Measurements from ENCODE around the gene DOCK2. TPM values are rescaled to one million over a fixed set of nuclear protein-coding genes. Genes with fewer than 3 reads are reported as not detected.

DOCK2 gene
- total and polyA plus RNA-seq, 2 donors (not counting 3 experiments of a cell fraction or from before 2014, with no cell fraction given) = 0.62 to 4.8 TPM

DNA sequence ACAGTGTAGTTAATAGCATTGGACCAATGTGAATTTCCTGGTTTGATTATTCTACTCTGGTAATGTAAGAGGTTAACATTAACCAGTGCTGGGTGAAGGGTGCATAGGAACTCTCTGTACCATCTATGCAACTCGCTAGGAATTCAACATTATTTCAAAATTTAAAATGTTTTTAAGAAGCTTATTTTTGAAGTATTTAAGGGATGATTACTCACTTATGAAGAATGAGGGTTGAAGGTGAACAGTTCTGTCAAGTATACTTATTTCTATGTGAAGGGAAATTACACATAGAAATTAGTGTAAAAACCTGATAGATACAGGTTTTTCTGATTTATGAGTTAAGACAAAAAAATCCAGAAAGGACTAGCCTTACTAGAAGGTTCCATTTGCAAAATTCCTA, 177.4 kb downstream of the DOCK2 start:
- Histone ChIP-seq H3K9ac (replicated peaks; ENCODE audit: extremely low read depth, insufficient read depth, low read length) (no peak overlapping the region), H3K9me1 (replicated peaks; ENCODE audit: control insufficient read depth, extremely low read depth, insufficient read depth, low read length) (no peaks in the 10 kb centered on the region), H2AFZ (ENCODE audit: low read depth, low read length) (no peak overlapping the region), H3K9me3 (replicated peaks; ENCODE audit: control insufficient read depth, insufficient read depth, low read length) (no peaks in the 10 kb centered on the region), H3K4me3 (replicated peaks in 1 of 3; ENCODE audit: insufficient read depth in 1 of 3, low read depth in 1 of 3, low read length in 3 of 3) (no peak overlapping the region), H4K20me1 (replicated peaks; ENCODE audit: control insufficient read depth, extremely low read depth, insufficient read depth, low read length) (no peaks in the 10 kb centered on the region), H3K27me3 (ENCODE audit: control insufficient read depth in 2 of 2, insufficient read depth in 2 of 2, low read length in 2 of 2) (peaks cover 0 to 2% of the 10 kb centered on the region in 2 experiments), H3K79me2 (ENCODE audit: control insufficient read depth, insufficient read depth, low read length) (no peaks in the 10 kb centered on the region), H3K4me1 (ENCODE audit: control insufficient read depth, extremely low read depth, insufficient read depth, low read length) (no peaks in the 10 kb centered on the region), H3K27ac (ENCODE audit: insufficient read depth, low read depth, low read length) (no peak overlapping the region), H3K36me3 (ENCODE audit: control insufficient read depth in 2 of 2, extremely low read depth in 1 of 2, insufficient read depth in 2 of 2, low read length in 2 of 2) (no peaks in the 10 kb centered on the region), H3K4me2 (ENCODE audit: insufficient read depth, low read length) (no peak overlapping the region)
- TF ChIP-seq JUN (IDR thresholded peaks at IDR 0.05; ENCODE audit: borderline replicate concordance, insufficient read depth, insufficient read length, low read depth) = no peak
- TF ChIP-seq FOS (IDR thresholded peaks at IDR 0.05; ENCODE audit: borderline replicate concordance, insufficient read depth, low read length) = no peak
- TF ChIP-seq, protein P1, sequence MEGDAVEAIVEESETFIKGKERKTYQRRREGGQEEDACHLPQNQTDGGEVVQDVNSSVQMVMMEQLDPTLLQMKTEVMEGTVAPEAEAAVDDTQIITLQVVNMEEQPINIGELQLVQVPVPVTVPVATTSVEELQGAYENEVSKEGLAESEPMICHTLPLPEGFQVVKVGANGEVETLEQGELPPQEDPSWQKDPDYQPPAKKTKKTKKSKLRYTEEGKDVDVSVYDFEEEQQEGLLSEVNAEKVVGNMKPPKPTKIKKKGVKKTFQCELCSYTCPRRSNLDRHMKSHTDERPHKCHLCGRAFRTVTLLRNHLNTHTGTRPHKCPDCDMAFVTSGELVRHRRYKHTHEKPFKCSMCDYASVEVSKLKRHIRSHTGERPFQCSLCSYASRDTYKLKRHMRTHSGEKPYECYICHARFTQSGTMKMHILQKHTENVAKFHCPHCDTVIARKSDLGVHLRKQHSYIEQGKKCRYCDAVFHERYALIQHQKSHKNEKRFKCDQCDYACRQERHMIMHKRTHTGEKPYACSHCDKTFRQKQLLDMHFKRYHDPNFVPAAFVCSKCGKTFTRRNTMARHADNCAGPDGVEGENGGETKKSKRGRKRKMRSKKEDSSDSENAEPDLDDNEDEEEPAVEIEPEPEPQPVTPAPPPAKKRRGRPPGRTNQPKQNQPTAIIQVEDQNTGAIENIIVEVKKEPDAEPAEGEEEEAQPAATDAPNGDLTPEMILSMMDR (IDR thresholded peaks at IDR 0.05; ENCODE audit: extremely low read depth in 1 of 2, insufficient read depth in 1 of 2, low read depth in 1 of 2, low read length in 2 of 2) = no peak
- no peak for TF ChIP-seq POLR2A (IDR thresholded peaks at IDR 0.05; ENCODE audit: low read depth, low read length)
- no peak for TF ChIP-seq MYC (IDR thresholded peaks at IDR 0.05; ENCODE audit: low read depth, low read length)
- no peak for TF ChIP-seq GATA2 (IDR thresholded peaks at IDR 0.05; ENCODE audit: insufficient read depth, insufficient read length, low read depth, low read length)
- TF ChIP-seq EZH2 (IDR thresholded peaks at IDR 0.05; ENCODE audit: borderline replicate concordance, low read depth, low read length, severe bottlenecking) = no peak
- FAIRE-seq = no peak
- no peak for DNase-seq (ENCODE audit: low read depth, low spot score)
- dilution Hi-C loops (cut with MboI; ENCODE audit: extremely low pct_ligation_motif_present, low sequenced_read_pairs) = no loop called here
- intact Hi-C loops (cut with micrococcal nuclease) = no loop called here
- CTCF ChIA-PET = no interaction called here
- no TSS peak for BruUV-seq (replicated peaks)
- POLR2A ChIA-PET = no interaction called here
